ENCODE results near the gene KRT79.

DNA sequence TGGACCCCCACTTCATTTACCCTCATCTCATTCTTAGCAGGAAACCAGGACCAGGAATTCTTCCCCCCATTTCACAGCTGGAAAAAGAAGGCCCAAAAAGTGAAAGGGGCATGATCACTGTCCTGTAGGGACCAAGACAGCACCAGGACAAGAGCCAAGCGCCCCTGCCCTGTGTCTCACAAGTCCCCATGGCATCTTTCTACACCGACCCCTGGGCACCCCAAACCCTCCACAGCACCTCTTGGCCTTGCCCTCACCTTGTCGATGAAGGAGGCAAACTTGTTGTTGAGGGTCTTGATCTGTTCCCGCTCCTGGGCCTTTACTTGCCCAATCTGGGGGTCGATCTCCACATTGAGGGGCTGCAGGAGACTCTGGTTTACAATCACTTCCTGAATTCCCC, 57.7 kb downstream of the KRT79 start:
- TF ChIP-seq CTCF (IDR thresholded peaks at IDR 0.05; ENCODE audit: poor library complexity), result no peak
- TF ChIP-seq EZH2 (IDR thresholded peaks at IDR 0.05; ENCODE audit: borderline replicate concordance), result no peak
- TF ChIP-seq EZH2phosphoT487 (IDR thresholded peaks at IDR 0.05; ENCODE audit: low read depth, severe bottlenecking, unreplicated experiment), result no peak
